DMS153 treated with DMSO at 0.1 percent for 48 hours (cell line): ENCODE results near the gene INTS4.
"Not testable (repeated sequence)": the region's sequence is repeated elsewhere in the genome, so short reads cannot be mapped to it uniquely, and the experiment has no call there.

Experiments used
- DNase-seq: peaks from one replicate; lab custom pipeline; 2025; ENCODE audit not compliant: unreplicated experiment; lab: John Stamatoyannopoulos, UW

Gene INTS4

GRCh38 chr11:77884186-77884828 is 110.2 kb downstream of the INTS4 start:
- DNase-seq, result no peak

GRCh38 chr11:77883775-77884174 is 110.7 kb downstream of the INTS4 start:
- DNase-seq, result no peak

- DNase-seq, result no peak
These were observed 112.1 kb downstream of the INTS4 start for GRCh38 chr11:77882396-77882795.

DNA sequence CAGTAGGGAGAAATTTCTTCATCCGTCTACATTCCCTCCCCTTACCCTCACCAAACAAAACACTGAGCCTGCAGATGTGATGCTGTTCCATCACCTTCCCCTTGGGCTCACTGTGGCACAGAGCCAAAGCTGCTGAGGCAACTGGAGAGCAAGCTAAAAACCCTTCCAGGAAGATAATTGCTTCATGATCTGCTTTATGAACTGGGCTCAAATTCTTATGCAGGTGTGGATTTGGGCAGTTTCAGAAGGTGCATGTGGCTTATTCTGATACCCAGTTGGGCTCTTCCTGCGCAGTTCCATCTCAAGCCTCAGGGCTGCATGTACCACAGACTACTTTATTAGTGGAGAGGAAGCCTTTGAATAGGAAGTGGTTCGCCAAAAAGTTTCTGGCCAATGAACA is 115.2 kb downstream of the INTS4 start:
- DNase-seq, result no peak

- DNase-seq, result not testable (repeated sequence)
These were observed 116.2 kb downstream of the INTS4 start for GRCh38 chr11:77878247-77878646.

DNA sequence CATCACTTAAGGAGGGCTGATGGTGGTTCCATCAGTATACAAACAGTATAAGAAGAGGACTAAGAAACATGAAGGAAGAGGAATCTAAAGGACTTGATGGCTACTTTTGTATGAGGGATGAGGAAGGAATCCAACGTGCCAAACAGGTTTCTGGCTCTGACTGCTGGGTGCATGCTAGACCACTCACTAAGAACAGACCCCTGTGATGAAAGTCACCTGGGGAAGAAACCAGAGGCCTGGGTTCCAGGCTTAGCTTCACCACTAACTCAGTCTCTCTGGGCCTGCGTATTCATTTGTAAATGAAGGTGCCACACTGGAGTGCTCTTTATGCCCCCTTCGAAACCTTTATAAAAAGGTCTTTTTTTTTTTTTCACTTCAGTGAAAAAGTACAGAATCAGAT is 118.4 kb downstream of the INTS4 start:
- no peak for DNase-seq

GRCh38 chr11:77874206-77874605 is 120.3 kb downstream of the INTS4 start:
- DNase-seq, result no peak

DNA sequence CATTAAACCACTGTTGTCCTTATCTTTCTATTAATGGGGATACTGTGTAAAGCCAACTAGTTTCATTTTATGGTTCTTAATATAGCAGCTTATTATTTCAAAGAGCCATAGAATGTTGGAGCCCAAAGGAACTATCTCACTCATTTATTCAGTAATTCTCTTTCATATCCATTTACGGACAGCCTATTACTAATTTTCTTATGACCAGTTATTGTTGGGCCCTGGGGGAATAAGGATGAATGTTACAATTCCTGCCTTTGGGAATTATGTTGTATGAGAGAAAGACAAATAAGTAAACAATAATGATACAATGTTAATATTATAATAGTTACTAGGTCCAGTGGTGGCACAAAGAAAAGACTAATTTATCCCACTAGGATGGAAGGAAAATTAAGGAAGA is 121.1 kb downstream of the INTS4 start:
- DNase-seq, result no peak

DNA sequence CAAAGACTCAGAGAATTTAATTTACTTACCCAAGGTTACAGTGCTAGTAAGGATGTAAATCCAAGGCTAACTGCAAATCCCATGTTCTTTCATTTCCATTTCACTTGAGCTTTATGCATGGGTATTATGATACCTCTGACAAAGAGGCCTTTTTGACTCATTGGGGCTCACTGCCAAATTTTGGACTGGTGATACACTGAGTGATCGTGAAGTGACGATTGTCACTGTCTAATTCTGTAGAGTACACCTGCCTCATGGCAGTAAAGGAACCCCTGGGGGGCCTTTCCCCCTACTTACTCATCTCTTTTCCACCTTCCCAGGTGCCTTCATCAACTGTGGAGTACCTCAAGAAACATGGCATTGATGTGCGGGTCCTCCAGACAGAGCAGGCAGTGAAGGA is 122.6 kb downstream of the INTS4 start:
- DNase-seq, result no peak

DNA sequence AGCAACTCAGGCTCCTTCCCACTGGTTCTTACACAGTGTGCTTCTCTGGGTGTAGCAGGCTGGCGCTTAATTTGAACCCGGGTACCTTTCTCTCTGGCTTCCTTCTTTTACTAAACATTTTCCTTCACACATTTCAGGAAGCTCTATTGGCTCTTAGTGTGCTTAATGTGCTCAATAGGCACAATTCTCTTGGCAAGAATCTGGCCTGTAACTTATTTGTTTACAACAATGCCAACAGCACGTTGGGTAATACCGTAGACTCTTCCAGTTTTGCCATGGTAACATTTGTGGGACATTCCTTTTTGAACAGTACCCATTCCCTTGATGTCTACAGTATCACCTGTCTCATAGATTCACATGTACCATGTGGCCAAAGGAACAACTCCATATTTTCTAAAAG is 125.7 kb downstream of the INTS4 start:
- DNase-seq, result no peak

GRCh38 chr11:77866336-77866735 is 128.1 kb downstream of the INTS4 start:
- DNase-seq, result no peak

DNA sequence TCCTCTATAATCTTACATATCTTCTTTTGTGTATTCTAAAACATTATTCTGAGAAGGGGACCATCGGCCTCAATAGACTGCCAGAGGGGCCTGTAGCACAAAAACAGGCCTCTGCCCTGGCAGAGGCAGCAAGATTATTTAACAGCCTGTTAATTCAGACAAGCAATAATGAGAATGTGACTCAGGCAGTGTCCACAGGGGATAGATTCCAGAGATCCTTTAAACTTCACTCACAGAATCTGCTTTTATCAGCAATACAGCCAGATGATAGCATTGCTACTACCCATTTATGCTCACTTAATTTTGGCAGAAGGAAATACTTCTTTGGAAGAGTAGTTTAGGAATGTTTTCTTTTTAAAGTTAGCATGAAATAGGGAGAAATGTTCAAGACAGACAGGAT is 128.7 kb downstream of the INTS4 start:
- DNase-seq, result no peak

DNA sequence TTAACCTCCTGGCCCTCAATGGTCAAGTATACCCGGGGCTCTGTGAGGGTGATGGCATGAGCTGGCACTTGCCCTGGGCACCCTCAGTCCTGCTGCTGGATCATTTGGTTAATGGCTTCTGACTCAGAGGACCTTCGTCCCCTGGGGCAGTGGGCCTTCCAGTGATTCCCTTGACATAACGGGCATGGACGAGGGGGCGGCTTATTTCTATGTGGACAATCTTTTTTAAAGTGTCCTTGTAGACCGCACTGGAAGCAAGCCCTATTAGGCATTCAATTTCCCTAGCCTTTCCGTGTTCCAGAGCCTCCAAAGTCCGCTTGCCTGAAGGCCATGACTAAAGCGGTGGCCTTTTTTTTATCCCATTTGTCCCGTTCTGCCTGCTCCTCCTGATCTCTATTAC is 133.0 kb downstream of the INTS4 start:
- DNase-seq, result not testable (repeated sequence)

GRCh38 chr11:77857906-77858457 is 136.5 kb downstream of the INTS4 start:
- DNase-seq, result not testable (repeated sequence)

GRCh38 chr11:77854838-77855237 is 139.6 kb downstream of the INTS4 start:
- DNase-seq, result no peak

DNA sequence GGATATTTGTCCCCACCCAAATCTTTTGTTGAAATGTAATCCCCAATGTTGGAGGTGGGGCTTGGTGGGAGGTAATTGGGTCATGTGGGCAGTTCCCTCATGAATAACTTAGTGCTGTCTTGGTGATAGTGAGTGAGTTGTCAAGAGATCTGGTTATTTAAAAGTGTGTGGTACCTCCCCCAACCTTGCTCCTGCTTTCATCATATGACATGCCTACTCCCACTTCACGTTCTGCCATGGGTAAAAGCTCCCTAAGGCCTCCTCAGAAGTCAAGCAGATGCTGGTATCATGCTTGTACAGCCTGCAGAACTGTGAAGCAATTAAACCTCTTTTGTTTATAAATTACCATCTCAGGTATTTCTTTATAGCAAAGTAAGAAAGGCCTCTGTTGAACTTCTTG is 143.0 kb downstream of the INTS4 start:
- DNase-seq, result no peak

GRCh38 chr11:77843700-77844099 is 150.8 kb downstream of the INTS4 start:
- not testable (repeated sequence) for DNase-seq

- DNase-seq, result no peak
These were observed 151.9 kb downstream of the INTS4 start for GRCh38 chr11:77842441-77843121.

DNA sequence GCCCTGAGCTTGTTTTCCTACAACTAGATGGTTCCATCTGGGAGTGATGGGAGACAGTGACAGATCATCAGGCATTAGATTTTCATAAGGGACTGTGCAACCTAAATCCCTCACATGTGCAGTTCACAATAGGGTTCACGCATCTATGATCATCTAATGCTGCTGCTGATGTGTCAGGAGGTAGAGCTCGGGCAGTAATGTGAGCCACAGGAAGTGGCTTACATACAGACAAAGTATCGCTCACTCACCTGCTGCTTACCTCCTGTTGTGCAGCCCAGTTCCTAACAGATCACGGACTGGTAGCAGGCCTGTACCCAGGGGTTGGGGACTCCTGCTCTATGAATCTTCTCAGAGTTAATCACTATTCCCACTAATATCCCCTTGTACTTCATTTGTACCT is 161.2 kb downstream of the INTS4 start:
- DNase-seq, result no peak

- DNase-seq, result no peak
These were observed 165.5 kb downstream of the INTS4 start for GRCh38 chr11:77828926-77829325.
